Skeletal muscle satellite cell (primary cell): ENCODE results near the gene TRERF1.

Source experiments
- H3K27me3 ChIP-seq: 2 replicates; pipeline ENCODE4 v1.7.0; 2013; ENCODE audit warnings: low read length; ENCODE audit not compliant: control insufficient read depth, insufficient read depth
- H3K36me3 ChIP-seq: 2 replicates; pipeline ENCODE4 v1.7.0; 2013; ENCODE audit warnings: mild to moderate bottlenecking, control low read depth, low read length; ENCODE audit not compliant: insufficient read depth
- H3K4me1 ChIP-seq: 2 replicates; pipeline ENCODE4 v1.7.0; 2013; ENCODE audit warnings: low read length; ENCODE audit not compliant: control insufficient read depth, insufficient read depth
- H3K4me2 ChIP-seq: 2 replicates; pipeline ENCODE4 v1.7.0; 2013; ENCODE audit warnings: mild to moderate bottlenecking, low read length
- H3K4me3 ChIP-seq: 2 replicates; pipeline ENCODE4 v1.7.0; 2013; ENCODE audit warnings: low read length
- H3K9ac ChIP-seq: 2 replicates; pipeline ENCODE4 v1.7.0; 2013; ENCODE audit warnings: mild to moderate bottlenecking, low read depth, low read length, moderate library complexity
- H3K9me3 ChIP-seq: replicated peaks from 2 replicates; pipeline ENCODE4 v1.7.0; 2013; ENCODE audit warnings: mild to moderate bottlenecking, control low read depth, low read length

TRERF1 gene

DNA sequence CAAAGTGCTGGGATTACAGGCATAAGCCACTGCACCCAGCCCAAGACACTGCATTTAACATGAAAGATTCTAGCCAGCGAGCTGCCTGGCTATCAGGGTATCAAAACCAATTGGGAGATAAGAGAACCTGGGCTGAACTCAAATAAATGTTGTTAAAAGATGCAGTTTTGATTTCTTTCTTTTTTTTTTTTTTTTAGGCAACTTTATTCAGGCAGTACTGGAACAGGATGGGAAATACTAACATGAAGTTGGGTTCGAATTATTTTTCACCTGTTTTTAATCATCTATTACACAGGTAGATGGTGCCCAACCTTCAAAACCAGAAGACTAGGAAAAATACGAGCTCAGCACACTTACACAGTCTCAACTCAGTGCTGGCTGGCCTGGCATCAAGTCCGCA is 63.7 kb downstream of the TRERF1 start:
- Histone ChIP-seq H3K4me3 (no peak overlapping the region), H3K36me3 (no peaks in the 10 kb centered on the region)

GRCh38 chr6:42387336-42387735 is 64.4 kb downstream of the TRERF1 start:
- no peaks in the 10 kb centered on the region for H3K36me3 ChIP-seq
- no peaks in the 10 kb centered on the region for H3K9me3 ChIP-seq
- H3K9ac ChIP-seq: no peak overlapping the region
- no peak overlapping the region for H3K4me2 ChIP-seq
- no peaks in the 10 kb centered on the region for H3K4me1 ChIP-seq
- H3K4me3 ChIP-seq: no peak overlapping the region
- H3K27me3 ChIP-seq: no peaks in the 10 kb centered on the region

More for the DNA sequence above, 63.7 kb downstream of the TRERF1 start:
- Histone ChIP-seq H3K27me3 (no peaks in the 10 kb centered on the region), H3K4me1 (no peaks in the 10 kb centered on the region), H3K4me2 (no peak overlapping the region), H3K9ac (no peak overlapping the region), H3K9me3 (no peaks in the 10 kb centered on the region)

DNA sequence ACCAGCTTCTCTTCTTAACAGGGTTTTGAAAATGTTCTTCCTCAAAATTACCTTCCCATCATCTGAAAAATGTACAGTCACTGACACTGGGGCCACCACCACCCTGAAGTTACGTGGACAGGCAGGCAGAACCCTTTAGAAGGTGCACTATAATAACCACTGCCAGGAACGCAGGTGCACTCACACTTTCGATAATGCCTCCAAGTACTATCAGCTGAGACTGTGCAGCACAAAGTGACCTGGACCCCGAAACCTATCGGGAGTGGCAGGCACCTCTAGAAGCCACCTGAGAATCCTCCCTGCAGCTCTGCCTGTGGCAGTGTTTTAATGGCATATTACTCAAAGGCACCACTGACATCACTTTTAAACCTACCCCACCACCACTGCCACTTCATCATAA is 66.4 kb downstream of the TRERF1 start:
- no peaks in the 10 kb centered on the region for H3K9me3 ChIP-seq
- no peak overlapping the region for H3K9ac ChIP-seq
- no peak overlapping the region for H3K4me3 ChIP-seq
- no peaks in the 10 kb centered on the region for H3K4me1 ChIP-seq
- H3K4me2 ChIP-seq: no peak overlapping the region
- H3K27me3 ChIP-seq: no peaks in the 10 kb centered on the region
- H3K36me3 ChIP-seq: no peaks in the 10 kb centered on the region

- Histone ChIP-seq H3K4me3 (no peak overlapping the region), H3K9me3 (no peaks in the 10 kb centered on the region), H3K9ac (no peak overlapping the region), H3K36me3 (no peaks in the 10 kb centered on the region), H3K27me3 (no peaks in the 10 kb centered on the region), H3K4me1 (no peaks in the 10 kb centered on the region), H3K4me2 (no peak overlapping the region)
Measured at GRCh38 chr6:42383421-42384205, 68.1 kb downstream of the TRERF1 start.

- H3K9me3 ChIP-seq: no peaks in the 10 kb centered on the region
- no peaks in the 10 kb centered on the region for H3K27me3 ChIP-seq
- no peak overlapping the region for H3K9ac ChIP-seq
- no peaks in the 10 kb centered on the region for H3K36me3 ChIP-seq
- H3K4me3 ChIP-seq: no peak overlapping the region
- H3K4me1 ChIP-seq: no peaks in the 10 kb centered on the region
- no peak overlapping the region for H3K4me2 ChIP-seq
Measured at GRCh38 chr6:42381850-42382249, 69.9 kb downstream of the TRERF1 start.

DNA sequence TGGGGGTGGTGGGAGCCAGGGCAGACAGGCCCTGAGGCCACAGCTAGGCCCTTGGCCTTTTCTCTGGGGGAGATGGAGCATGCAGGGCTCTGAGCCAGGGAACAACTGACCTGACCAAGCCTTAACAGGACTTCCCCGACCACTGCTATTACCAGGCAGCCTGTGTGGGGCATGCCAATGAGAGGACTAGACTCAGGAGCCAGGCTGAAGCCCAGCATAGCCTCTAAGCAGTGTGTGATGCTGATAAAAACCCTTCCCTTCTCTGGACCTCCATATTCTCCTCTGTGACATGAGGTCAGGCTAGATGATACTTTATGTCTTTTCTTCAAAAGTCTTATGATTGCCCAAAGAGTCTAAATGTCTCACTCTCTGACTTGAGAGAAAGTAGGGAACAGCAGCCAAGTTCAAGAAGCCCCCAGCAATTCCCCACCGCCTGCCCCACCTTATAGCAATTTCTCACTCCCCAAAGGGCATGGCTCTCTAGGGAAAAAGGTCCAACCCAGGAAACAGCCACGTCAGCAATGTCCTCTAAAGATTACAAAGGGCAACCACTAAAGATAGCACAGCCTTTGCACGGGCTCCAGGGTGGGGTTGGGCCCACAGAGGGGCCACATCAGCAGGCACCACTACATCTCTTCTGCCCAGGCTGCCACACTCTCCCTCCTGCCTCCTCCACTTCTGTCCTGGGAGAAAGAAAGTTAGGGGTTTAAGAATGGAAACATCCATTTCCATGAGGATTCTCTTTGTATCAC is 71.3 kb downstream of the TRERF1 start:
- Histone ChIP-seq H3K9me3 (no peaks in the 10 kb centered on the region), H3K27me3 (no peaks in the 10 kb centered on the region), H3K4me1 (no peaks in the 10 kb centered on the region), H3K4me2 (no peak overlapping the region), H3K9ac (no peak overlapping the region), H3K4me3 (no peak overlapping the region), H3K36me3 (no peaks in the 10 kb centered on the region)

DNA sequence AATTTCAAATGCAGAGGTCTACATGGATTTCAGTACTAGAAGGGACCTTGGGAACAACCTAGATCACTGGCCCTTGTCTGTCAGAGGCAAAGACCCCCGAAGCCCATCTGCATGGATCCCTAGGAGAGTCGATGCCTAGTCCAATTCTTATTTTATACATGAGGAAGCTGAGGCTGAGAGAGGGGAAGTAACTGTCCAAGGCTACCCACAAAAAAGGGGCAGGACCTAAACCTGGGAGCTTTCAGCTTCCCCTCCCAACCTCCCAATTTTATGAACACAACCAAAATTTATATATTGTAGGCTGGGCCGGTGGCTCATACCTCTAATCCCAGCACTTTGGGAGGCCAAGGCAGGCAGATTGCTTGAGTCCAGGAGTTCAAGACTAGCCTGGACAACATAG is 73.2 kb downstream of the TRERF1 start:
- H3K4me2 ChIP-seq: no peak overlapping the region
- H3K9ac ChIP-seq: no peak overlapping the region
- no peaks in the 10 kb centered on the region for H3K27me3 ChIP-seq
- H3K4me3 ChIP-seq: no peak overlapping the region
- no peaks in the 10 kb centered on the region for H3K9me3 ChIP-seq
- H3K4me1 ChIP-seq: peaks cover 3% of the 10 kb centered on the region
- no peaks in the 10 kb centered on the region for H3K36me3 ChIP-seq

GRCh38 chr6:42378125-42378524 is 73.6 kb downstream of the TRERF1 start:
- H3K36me3 ChIP-seq: no peaks in the 10 kb centered on the region
- H3K27me3 ChIP-seq: no peaks in the 10 kb centered on the region
- H3K4me1 ChIP-seq: peaks cover 3% of the 10 kb centered on the region
- H3K4me2 ChIP-seq: no peak overlapping the region
- no peak overlapping the region for H3K9ac ChIP-seq
- H3K9me3 ChIP-seq: no peaks in the 10 kb centered on the region
- H3K4me3 ChIP-seq: no peak overlapping the region

- Histone ChIP-seq H3K36me3 (no peaks in the 10 kb centered on the region), H3K9ac (no peak overlapping the region), H3K4me1 (peaks cover 3% of the 10 kb centered on the region), H3K27me3 (no peaks in the 10 kb centered on the region), H3K4me2 (no peak overlapping the region), H3K4me3 (no peak overlapping the region), H3K9me3 (no peaks in the 10 kb centered on the region)
Measured at GRCh38 chr6:42375007-42375635, 76.6 kb downstream of the TRERF1 start.

GRCh38 chr6:42374018-42374669 is 77.6 kb downstream of the TRERF1 start:
- Histone ChIP-seq H3K9ac (no peak overlapping the region), H3K36me3 (no peaks in the 10 kb centered on the region), H3K4me1 (peaks cover 3% of the 10 kb centered on the region), H3K27me3 (no peaks in the 10 kb centered on the region), H3K9me3 (no peaks in the 10 kb centered on the region), H3K4me2 (no peak overlapping the region), H3K4me3 (no peak overlapping the region)

DNA sequence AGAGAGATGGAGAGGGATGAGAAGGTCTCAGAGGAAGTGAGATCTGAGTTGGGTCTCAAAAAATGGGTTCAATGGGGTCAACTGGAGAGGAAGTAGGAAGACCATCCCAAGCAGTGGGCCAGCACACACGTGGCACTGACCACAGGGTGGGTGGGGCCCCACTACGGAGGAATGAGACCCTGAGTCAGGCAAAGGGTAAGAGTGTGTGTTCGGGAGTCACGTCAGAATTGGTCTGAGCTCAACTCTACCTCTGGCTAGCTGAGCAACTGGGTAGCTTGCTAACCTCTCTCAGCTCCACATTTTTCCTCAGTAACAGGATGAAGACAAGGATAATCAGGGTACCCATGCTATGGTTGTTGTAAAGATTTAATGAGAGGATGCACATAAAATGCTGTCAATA is 79.0 kb downstream of the TRERF1 start:
- Histone ChIP-seq H3K36me3 (no peaks in the 10 kb centered on the region), H3K27me3 (no peaks in the 10 kb centered on the region), H3K9ac (no peak overlapping the region), H3K4me1 (peaks cover 3% of the 10 kb centered on the region), H3K4me3 (no peak overlapping the region), H3K4me2 (no peak overlapping the region), H3K9me3 (no peaks in the 10 kb centered on the region)
